Measurements from ENCODE around the gene TAOK1.

DNA sequence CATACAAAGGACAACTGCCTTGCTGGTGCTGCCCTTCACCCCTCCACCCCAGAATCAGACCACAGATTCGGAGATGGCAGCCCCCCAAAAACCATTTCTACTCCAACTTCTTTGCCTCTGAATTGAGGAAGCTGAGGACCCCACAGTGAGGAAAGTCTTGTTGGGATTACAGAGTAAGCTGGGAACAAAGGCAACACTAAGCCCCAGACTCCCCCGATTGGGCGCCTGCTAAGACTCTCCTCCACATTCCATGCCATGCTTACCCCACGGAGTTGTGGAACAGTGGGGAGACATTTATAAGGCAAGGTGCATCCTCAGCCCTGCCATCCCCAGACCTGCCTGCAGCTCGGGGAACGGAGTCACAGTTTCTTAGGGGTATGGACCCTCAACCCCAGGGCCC, 197.4 kb downstream of the TAOK1 start:
- TF ChIP-seq ELF4 (CRISPR knock-in tag; IDR thresholded peaks at IDR 0.05; ENCODE audit: low read depth) (no peak), GABPB1 (CRISPR knock-in tag; IDR thresholded peaks at IDR 0.05) (no peak)
- TF ChIP-seq, protein P1, sequence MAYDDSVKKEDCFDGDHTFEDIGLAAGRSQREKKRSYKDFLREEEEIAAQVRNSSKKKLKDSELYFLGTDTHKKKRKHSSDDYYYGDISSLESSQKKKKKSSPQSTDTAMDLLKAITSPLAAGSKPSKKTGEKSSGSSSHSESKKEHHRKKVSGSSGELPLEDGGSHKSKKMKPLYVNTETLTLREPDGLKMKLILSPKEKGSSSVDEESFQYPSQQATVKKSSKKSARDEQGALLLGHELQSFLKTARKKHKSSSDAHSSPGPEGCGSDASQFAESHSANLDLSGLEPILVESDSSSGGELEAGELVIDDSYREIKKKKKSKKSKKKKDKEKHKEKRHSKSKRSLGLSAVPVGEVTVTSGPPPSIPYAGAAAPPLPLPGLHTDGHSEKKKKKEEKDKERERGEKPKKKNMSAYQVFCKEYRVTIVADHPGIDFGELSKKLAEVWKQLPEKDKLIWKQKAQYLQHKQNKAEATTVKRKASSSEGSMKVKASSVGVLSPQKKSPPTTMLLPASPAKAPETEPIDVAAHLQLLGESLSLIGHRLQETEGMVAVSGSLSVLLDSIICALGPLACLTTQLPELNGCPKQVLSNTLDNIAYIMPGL (CRISPR knock-in tag; IDR thresholded peaks at IDR 0.05) = no peak
